WTC11 (cell line): ENCODE measurements around the gene HSFX2.

Experiments
- CTCF ChIP-seq: fragments of 200-600 bp; IDR thresholded peaks from 2 replicates; pipeline ENCODE4 v1.8.0; 2022; ENCODE audit warnings: antibody characterized with exemption
- FOXP4 ChIP-seq: sonication (generic); formaldehyde crosslinking; IDR thresholded peaks from 2 replicates; pipeline ENCODE4 v1.8.0; 2022; ENCODE audit warnings: mild to moderate bottlenecking, missing genetic modification reagents
- GABPB1 ChIP-seq: sonication (generic); formaldehyde crosslinking; IDR thresholded peaks from 2 replicates; pipeline ENCODE4 v1.8.1; 2023; ENCODE audit warnings: mild to moderate bottlenecking, missing genetic modification reagents
- IRF1 ChIP-seq: sonication (generic); formaldehyde crosslinking; IDR thresholded peaks from 2 replicates; pipeline ENCODE4 v1.8.0; 2023; ENCODE audit warnings: missing genetic modification reagents
- TEAD4 ChIP-seq: sonication (generic); formaldehyde crosslinking; IDR thresholded peaks from 2 replicates; pipeline ENCODE4 v1.8.0; 2022; ENCODE audit warnings: mild to moderate bottlenecking, missing genetic modification reagents
- TP53 ChIP-seq: sonication (generic); formaldehyde crosslinking; IDR thresholded peaks from 2 replicates; pipeline ENCODE4 v1.8.1; 2023; ENCODE audit warnings: mild to moderate bottlenecking, missing genetic modification reagents
- ZNF532 ChIP-seq: fragments of 250-450 bp; sonication (Bioruptor Pico); IDR thresholded peaks from 2 replicates; pipeline ENCODE4 v1.9.0; 2021; ENCODE audit warnings: mild to moderate bottlenecking, borderline replicate concordance

GRCh38 chrX:149638860-149639259 is 43.7 kb upstream of the HSFX2 start:
- TF ChIP-seq TEAD4 (CRISPR knock-in tag) (no peak), GABPB1 (no peak), CTCF (no peak), FOXP4 (no peak), ZNF532 (CRISPR knock-in tag) (no peak), IRF1 (CRISPR knock-in tag) (no peak), TP53 (CRISPR knock-in tag) (no peak)
